Measurements from ENCODE around the gene SSTR5.
"Not testable (repeated sequence)": the region's sequence is repeated elsewhere in the genome, so short reads cannot be mapped to it uniquely, and the experiment has no call there.

SSTR5 gene

DNA sequence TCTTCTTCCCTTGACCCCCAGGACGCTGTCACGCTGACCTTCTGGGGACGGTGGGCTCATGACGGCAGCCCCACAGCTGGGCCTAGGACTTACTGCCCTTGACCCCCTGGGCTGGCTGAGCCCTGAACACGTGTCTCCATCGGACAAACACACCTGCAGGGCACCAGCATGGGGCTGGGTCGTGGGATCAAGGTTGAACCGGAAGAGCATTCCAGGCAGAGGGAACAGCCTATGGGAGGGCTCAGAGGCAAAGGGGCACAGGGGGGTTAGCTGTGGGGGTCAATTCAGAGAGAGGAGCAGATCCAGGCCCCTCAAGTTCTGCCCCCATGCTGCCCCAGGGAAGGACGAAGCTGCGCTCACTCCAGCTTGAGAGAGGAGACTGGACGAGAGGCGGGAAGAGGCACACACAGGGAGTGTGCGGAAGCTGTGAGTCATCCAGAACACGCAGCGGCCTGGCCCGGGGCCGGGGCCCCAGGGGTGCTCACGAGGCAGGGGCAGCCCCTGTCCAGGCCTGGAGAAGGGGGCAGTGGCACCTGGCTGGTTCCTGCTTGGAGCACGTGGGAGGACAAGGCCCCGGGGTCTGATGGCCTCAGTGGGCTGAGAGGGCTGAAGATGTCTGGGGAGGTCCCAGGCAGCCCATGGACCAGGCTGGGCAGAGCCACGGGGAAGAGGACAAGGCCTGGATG lies 9.9 kb downstream of the SSTR5 start:
- Histone ChIP-seq H3K27me3 (ENCODE audit: insufficient read depth, insufficient read length) (peaks cover 6% of the 10 kb centered on the region), H3K4me3 (ENCODE audit: insufficient read length, low read depth) (no peak overlapping the region), H3K36me3 (ENCODE audit: insufficient read depth, insufficient read length, low read length) (no peaks in the 10 kb centered on the region), H3K9ac (ENCODE audit: insufficient read length, low read depth) (no peak overlapping the region), H3K4me1 (ENCODE audit: insufficient read depth, insufficient read length) (peaks cover 17% of the 10 kb centered on the region), H3K9me3 (ENCODE audit: insufficient read depth, low read length) (peaks cover 23% of the 10 kb centered on the region; the same call in 1 of the 2 replicates)
- TF ChIP-seq SUZ12 (IDR thresholded peaks at IDR 0.05; ENCODE audit: extremely low read depth, insufficient read depth, insufficient read length), result no peak
- no peak for TF ChIP-seq ZNF274 (IDR thresholded peaks at IDR 0.05; ENCODE audit: low read depth, low read length)
- no peak for TF ChIP-seq YY1 (IDR thresholded peaks at IDR 0.05; ENCODE audit: insufficient read depth, insufficient read length)
- no peak for DNase-seq (ENCODE audit: low read depth, low spot score)

DNA sequence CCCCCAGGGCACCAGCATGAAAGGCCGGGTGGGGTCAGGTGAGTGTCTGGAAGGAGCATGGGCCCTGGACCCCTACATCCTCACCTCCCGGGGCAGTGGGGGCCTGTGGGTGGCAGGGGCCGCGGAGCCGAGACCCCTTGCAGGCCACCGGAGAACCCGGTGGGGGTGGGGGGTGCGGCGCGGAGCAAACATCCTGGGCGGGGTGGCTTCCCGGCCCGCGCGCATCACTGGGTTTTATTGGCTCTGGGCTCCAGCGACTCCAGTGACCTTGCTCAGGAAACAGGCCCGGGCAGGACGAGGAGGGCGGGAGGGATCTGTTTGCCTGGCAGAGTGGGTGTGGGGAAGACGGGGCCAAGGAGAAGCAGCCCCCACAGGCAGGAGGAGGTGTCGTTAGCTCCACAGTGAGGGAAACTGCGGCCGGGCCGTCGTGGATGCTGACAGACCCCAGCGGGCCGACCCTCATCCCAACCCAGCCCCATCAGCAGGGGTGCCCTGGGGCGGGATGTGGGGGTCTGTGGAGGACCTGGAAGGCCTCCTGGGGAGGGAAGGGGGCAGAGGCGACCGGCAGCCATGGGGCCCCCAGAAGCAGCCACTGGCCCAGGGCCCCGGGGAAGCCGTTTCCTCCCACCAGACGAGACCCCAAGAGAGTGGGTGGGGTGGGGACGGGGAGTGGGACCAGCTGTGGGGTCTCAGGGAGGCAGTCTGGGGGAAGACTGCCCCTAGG lies 10.6 kb downstream of the SSTR5 start:
- no peak for TF ChIP-seq YY1 (IDR thresholded peaks at IDR 0.05; ENCODE audit: insufficient read depth, insufficient read length)
- TF ChIP-seq SUZ12 (IDR thresholded peaks at IDR 0.05; ENCODE audit: extremely low read depth, insufficient read depth, insufficient read length), result no peak
- TF ChIP-seq ZNF274 (IDR thresholded peaks at IDR 0.05; ENCODE audit: low read depth, low read length), result no peak
- H3K4me1 ChIP-seq (ENCODE audit: insufficient read depth, insufficient read length), result peaks cover 17% of the 10 kb centered on the region
- H3K9ac ChIP-seq (ENCODE audit: insufficient read length, low read depth), result no peak overlapping the region

DNA sequence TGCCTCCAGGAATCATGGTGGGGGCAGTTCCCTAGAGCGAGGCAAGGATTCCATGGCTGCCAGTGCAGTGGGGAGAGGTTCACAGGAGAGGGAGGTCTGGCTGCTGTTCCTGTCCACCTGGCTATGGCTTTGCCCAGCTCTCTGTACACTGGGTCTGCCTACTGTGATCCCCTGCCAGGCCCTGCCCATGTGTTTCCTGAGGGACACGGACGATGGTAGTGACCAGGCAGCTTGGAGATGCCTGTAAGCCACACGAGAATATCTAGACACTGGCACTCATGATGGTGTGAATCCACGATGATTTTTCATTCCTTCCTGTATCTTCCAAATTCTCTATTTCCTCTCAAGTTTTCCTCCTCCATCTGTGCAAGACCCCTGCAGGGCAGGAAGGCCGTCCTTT lies 12.4 kb downstream of the SSTR5 start:
- Histone ChIP-seq H3K4me1 (ENCODE audit: insufficient read depth, insufficient read length) (peaks cover 22% of the 10 kb centered on the region), H3K4me3 (ENCODE audit: insufficient read length, low read depth) (no peak overlapping the region), H3K36me3 (ENCODE audit: insufficient read depth, insufficient read length, low read length) (no peaks in the 10 kb centered on the region), H3K9ac (ENCODE audit: insufficient read length, low read depth) (no peak overlapping the region), H3K27me3 (ENCODE audit: insufficient read depth, insufficient read length) (peaks cover 6% of the 10 kb centered on the region), H3K9me3 (ENCODE audit: insufficient read depth, low read length) (peaks cover 23% of the 10 kb centered on the region; the same call in 1 of the 2 replicates)
- no peak for DNase-seq (ENCODE audit: low read depth, low spot score)
- no peak for TF ChIP-seq ZNF274 (IDR thresholded peaks at IDR 0.05; ENCODE audit: low read depth, low read length)
- TF ChIP-seq YY1 (IDR thresholded peaks at IDR 0.05; ENCODE audit: insufficient read depth, insufficient read length), result no peak
- TF ChIP-seq SUZ12 (IDR thresholded peaks at IDR 0.05; ENCODE audit: extremely low read depth, insufficient read depth, insufficient read length), result no peak

More for the DNA sequence above, 10.6 kb downstream of the SSTR5 start:
- H3K36me3 ChIP-seq (ENCODE audit: insufficient read depth, insufficient read length, low read length), result no peaks in the 10 kb centered on the region
- H3K9me3 ChIP-seq (ENCODE audit: insufficient read depth, low read length), result peaks cover 23% of the 10 kb centered on the region; the same call in 1 of the 2 replicates
- peaks cover 6% of the 10 kb centered on the region for H3K27me3 ChIP-seq (ENCODE audit: insufficient read depth, insufficient read length)
- H3K4me3 ChIP-seq (ENCODE audit: insufficient read length, low read depth), result no peak overlapping the region
- no peak for DNase-seq (ENCODE audit: low read depth, low spot score)

GRCh38 chr16:1086443-1086842 lies 13.9 kb downstream of the SSTR5 start:
- Histone ChIP-seq H3K4me1 (ENCODE audit: insufficient read depth, insufficient read length) (peaks cover 29% of the 10 kb centered on the region), H3K9me3 (ENCODE audit: insufficient read depth, low read length) (peaks cover 23% of the 10 kb centered on the region; the same call in 1 of the 2 replicates)
- not testable (repeated sequence) for H3K4me3 ChIP-seq (ENCODE audit: insufficient read length, low read depth); H3K27me3 ChIP-seq (ENCODE audit: insufficient read depth, insufficient read length); H3K36me3 ChIP-seq (ENCODE audit: insufficient read depth, insufficient read length, low read length); DNase-seq (ENCODE audit: low read depth, low spot score); H3K9ac ChIP-seq (ENCODE audit: insufficient read length, low read depth)

DNA sequence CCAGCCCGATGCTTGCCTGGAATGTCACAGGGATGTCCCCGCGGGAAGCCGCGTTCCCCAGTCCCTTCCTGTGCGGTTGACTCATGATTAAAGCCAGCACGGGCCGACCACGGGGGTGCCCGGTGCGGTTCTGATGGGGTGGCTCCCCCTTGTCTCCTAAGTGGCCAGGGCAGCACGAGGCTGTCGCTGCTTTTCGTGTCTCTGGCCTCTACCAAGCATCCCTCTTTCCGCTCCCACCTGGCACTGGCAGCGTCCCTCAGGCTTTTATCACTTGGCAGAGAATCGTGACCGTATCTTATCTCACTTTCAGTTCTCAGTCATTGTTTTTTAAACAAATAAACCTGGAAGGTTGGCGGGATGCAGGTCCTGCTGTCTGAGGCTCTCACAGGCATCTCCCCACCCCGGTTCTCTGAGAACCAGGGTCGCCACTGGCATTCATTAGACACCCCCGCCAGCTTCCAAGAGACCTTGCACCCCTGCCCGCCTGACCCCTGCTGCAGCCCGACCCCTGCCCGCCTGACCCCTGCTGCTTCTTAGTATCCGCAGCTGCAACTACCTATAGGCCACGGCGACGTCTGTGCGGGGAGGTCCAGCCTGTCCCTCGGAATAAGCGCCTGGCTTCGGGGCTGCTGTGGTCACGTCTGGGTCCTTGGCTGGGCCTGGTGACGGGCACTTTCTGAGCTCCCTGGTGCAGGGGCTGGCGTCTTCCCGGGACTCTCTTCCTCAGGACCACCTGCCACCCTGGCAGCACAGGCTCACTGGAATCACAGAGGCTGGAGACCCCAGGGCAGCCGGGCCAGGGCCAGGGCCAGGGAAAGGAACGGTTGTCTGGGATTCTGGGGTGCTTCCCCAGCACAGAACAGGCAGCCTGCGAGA lies 16.0 kb downstream of the SSTR5 start:
- H3K9ac ChIP-seq (ENCODE audit: insufficient read length, low read depth), result no peak overlapping the region
- H3K27me3 ChIP-seq (ENCODE audit: insufficient read depth, insufficient read length), result peaks cover 6% of the 10 kb centered on the region
- TF ChIP-seq YY1 (IDR thresholded peaks at IDR 0.05; ENCODE audit: insufficient read depth, insufficient read length), result no peak
- TF ChIP-seq ZNF274 (IDR thresholded peaks at IDR 0.05; ENCODE audit: low read depth, low read length), result no peak
- H3K4me1 ChIP-seq (ENCODE audit: insufficient read depth, insufficient read length), result peaks cover 19% of the 10 kb centered on the region
- DNase-seq (ENCODE audit: low read depth, low spot score), result no peak
- no peak overlapping the region for H3K4me3 ChIP-seq (ENCODE audit: insufficient read length, low read depth)
- H3K36me3 ChIP-seq (ENCODE audit: insufficient read depth, insufficient read length, low read length), result no peaks in the 10 kb centered on the region
- H3K9me3 ChIP-seq (ENCODE audit: insufficient read depth, low read length), result peaks cover 23% of the 10 kb centered on the region; the same call in 1 of the 2 replicates

GRCh38 chr16:1089439-1089821 lies 16.9 kb downstream of the SSTR5 start:
- Histone ChIP-seq H3K27me3 (ENCODE audit: insufficient read depth, insufficient read length) (peaks cover 6% of the 10 kb centered on the region), H3K9me3 (ENCODE audit: insufficient read depth, low read length) (peaks cover 14% of the 10 kb centered on the region; the same call in 1 of the 2 replicates), H3K36me3 (ENCODE audit: insufficient read depth, insufficient read length, low read length) (no peaks in the 10 kb centered on the region), H3K4me1 (ENCODE audit: insufficient read depth, insufficient read length) (peaks cover 19% of the 10 kb centered on the region), H3K9ac (ENCODE audit: insufficient read length, low read depth) (no peak overlapping the region), H3K4me3 (ENCODE audit: insufficient read length, low read depth) (no peak overlapping the region)
- TF ChIP-seq SUZ12 (IDR thresholded peaks at IDR 0.05; ENCODE audit: extremely low read depth, insufficient read depth, insufficient read length) (no peak), YY1 (IDR thresholded peaks at IDR 0.05; ENCODE audit: insufficient read depth, insufficient read length) (no peak), ZNF274 (IDR thresholded peaks at IDR 0.05; ENCODE audit: low read depth, low read length) (no peak)
- DNase-seq (ENCODE audit: low read depth, low spot score), result no peak
